Measurements from ENCODE around the gene PTRH1.

The PTRH1 gene

GRCh38 chr9:127722055-127722745 lies 6.7 kb upstream of the PTRH1 start:
- no peak overlapping the region for H3K4me3 ChIP-seq (IDR thresholded peaks at IDR 0.05; ENCODE audit: insufficient read depth, low read depth, low read length)
- H3K4me2 ChIP-seq, result no peak overlapping the region
- no peaks in the 10 kb centered on the region for H3K27me3 ChIP-seq (ENCODE audit: insufficient read depth, low read depth)
- H3K27ac ChIP-seq, result no peak overlapping the region
- no peaks in the 10 kb centered on the region for H3K36me3 ChIP-seq (ENCODE audit: insufficient read depth)
- no peak for TF ChIP-seq CTCF (conservative IDR thresholded peaks at IDR 0.05; ENCODE audit: low read depth, low read length)
- H3K79me2 ChIP-seq (ENCODE audit: insufficient read depth, low read depth), result no peaks in the 10 kb centered on the region
- no peak overlapping the region for H2AFZ ChIP-seq (ENCODE audit: low read depth)
- H3K9ac ChIP-seq, result no peak overlapping the region
- H4K20me1 ChIP-seq (ENCODE audit: insufficient read depth), result no peaks in the 10 kb centered on the region
- no peaks in the 10 kb centered on the region for H3K4me1 ChIP-seq (ENCODE audit: low read depth, poor library complexity, severe bottlenecking)

- Histone ChIP-seq H3K36me3 (ENCODE audit: insufficient read depth) (no peaks in the 10 kb centered on the region), H2AFZ (ENCODE audit: low read depth) (no peak overlapping the region), H4K20me1 (ENCODE audit: insufficient read depth) (no peaks in the 10 kb centered on the region), H3K4me3 (IDR thresholded peaks at IDR 0.05; ENCODE audit: insufficient read depth, low read depth, low read length) (no peak overlapping the region), H3K79me2 (ENCODE audit: insufficient read depth, low read depth) (no peaks in the 10 kb centered on the region), H3K4me1 (ENCODE audit: low read depth, poor library complexity, severe bottlenecking) (no peaks in the 10 kb centered on the region), H3K27ac (no peak overlapping the region), H3K4me2 (no peak overlapping the region), H3K27me3 (ENCODE audit: insufficient read depth, low read depth) (no peaks in the 10 kb centered on the region), H3K9ac (no peak overlapping the region)
- TF ChIP-seq CTCF (conservative IDR thresholded peaks at IDR 0.05; ENCODE audit: low read depth, low read length), result no peak
Observed at GRCh38 chr9:127721391-127721821, 5.9 kb upstream of the PTRH1 start.

GRCh38 chr9:127720865-127721227 lies 5.4 kb upstream of the PTRH1 start:
- Histone ChIP-seq H3K79me2 (ENCODE audit: insufficient read depth, low read depth) (no peaks in the 10 kb centered on the region), H4K20me1 (ENCODE audit: insufficient read depth) (no peaks in the 10 kb centered on the region), H3K4me3 (IDR thresholded peaks at IDR 0.05; ENCODE audit: insufficient read depth, low read depth, low read length) (no peak overlapping the region), H3K36me3 (ENCODE audit: insufficient read depth) (no peaks in the 10 kb centered on the region), H3K27me3 (ENCODE audit: insufficient read depth, low read depth) (no peaks in the 10 kb centered on the region), H3K4me2 (no peak overlapping the region), H2AFZ (ENCODE audit: low read depth) (no peak overlapping the region), H3K27ac (no peak overlapping the region), H3K4me1 (ENCODE audit: low read depth, poor library complexity, severe bottlenecking) (peaks cover 5% of the 10 kb centered on the region), H3K9ac (no peak overlapping the region)
- no peak for TF ChIP-seq CTCF (conservative IDR thresholded peaks at IDR 0.05; ENCODE audit: low read depth, low read length)

GRCh38 chr9:127720031-127720864 lies 4.8 kb upstream of the PTRH1 start:
- peaks cover 5% of the 10 kb centered on the region for H3K4me1 ChIP-seq (ENCODE audit: low read depth, poor library complexity, severe bottlenecking)
- H2AFZ ChIP-seq (ENCODE audit: low read depth), result no peak overlapping the region
- TF ChIP-seq CTCF (conservative IDR thresholded peaks at IDR 0.05; ENCODE audit: low read depth, low read length), result no peak
- H3K4me3 ChIP-seq (IDR thresholded peaks at IDR 0.05; ENCODE audit: insufficient read depth, low read depth, low read length), result no peak overlapping the region
- H3K4me2 ChIP-seq, result no peak overlapping the region
- H3K79me2 ChIP-seq (ENCODE audit: insufficient read depth, low read depth), result no peaks in the 10 kb centered on the region
- H3K27ac ChIP-seq, result no peak overlapping the region
- H3K27me3 ChIP-seq (ENCODE audit: insufficient read depth, low read depth), result no peaks in the 10 kb centered on the region
- H4K20me1 ChIP-seq (ENCODE audit: insufficient read depth), result no peaks in the 10 kb centered on the region
- no peaks in the 10 kb centered on the region for H3K36me3 ChIP-seq (ENCODE audit: insufficient read depth)
- H3K9ac ChIP-seq, result no peak overlapping the region

All from KMS-11 (cell line).